GM18499 (cell line): Measurements from ENCODE around the gene SEMA5B.

Experiments
- ATAC-seq: cut with Tn5 transposase; IDR thresholded peaks from one replicate; pipeline ENCODE4 v1.9.1; 2021; ENCODE audit warnings: moderate number of reproducible peaks; ENCODE audit not compliant: insufficient read depth, unreplicated experiment

Gene SEMA5B

DNA sequence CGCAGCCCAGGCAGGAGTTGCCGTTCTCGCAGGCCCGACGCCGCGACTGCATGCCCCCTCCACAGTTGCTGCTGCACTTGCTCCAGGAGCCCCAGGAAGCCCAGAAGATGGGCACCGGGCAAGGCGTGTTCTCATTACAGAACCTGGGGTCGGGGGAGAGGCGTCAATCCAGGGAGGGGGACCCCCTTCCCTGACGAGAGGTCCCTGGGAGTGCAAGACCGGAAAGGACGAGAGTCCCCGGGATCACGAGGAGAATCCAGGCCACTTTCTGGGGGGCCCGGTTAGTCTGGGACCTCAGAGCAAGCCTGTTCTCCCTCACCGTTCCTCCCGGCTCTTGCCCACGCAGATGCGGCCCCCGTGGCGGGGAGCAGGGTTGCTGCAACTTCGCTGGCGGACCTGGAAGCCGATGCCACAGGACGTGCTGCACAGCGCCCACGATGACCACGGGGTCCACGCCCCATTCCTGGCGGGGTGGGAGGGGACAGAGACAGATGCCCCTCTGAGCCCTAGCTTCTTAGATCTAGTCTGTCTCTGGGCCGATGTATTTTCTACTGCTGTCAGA, 113.9 kb downstream of the SEMA5B start:
- ATAC-seq, result no peak

DNA sequence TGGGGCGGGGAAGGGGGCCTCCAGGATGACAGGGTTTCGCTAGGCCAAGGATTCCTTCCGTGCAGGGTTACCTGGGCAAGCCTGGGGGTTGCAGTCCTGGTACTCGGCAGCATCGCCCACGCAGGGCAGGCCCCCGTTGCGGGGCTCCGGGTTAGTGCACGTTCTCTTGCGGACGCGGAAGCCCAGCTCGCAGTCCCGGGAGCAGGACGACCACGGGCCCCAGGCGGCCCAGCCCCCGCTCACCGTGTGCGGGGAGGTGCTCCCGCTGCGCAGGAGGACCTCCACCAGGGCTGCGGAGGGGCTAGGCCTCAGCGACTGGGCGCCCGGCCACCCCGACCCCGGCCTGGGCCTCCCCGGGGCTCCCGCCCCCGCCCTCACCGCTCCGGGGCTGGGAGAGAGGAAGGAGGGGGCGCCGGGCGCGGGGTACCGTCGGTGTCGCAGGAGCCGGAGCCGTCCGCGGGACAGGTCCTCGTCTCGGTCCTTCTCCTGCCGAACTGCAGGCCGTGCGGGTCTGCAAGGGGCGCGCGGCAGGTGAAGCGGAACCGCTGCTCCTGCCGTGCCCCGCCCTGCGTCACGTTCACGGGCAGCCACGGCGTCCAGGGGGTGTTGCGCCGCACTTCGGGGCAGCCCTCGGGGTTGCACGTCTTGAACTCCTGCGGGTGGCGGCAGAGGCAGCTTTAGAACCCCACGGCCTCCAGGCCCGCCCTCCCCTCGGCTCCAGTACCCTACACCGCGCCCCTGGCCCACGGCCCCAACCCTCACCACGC, 114.6 kb downstream of the SEMA5B start:
- ATAC-seq, result no peak

DNA sequence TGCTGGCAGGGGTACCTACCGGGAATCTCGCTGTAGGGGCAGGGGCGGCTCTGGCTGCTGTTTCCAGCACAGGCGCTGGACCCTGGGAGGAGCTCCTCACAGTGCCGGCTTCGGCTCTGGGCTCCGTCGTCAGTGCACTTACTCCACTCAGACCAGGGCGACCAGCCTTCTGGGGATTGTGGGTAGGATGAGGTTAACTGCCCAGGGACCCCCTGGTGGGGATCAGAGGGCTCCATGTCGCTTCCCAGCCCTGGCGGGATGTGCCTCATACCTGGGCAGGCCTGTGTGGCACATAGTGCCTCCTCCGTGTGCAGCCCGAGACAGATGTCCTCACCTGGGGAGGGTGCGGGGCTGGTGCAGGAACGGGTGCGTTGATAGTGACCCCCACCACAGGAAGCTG, 115.7 kb downstream of the SEMA5B start:
- no peak for ATAC-seq

DNA sequence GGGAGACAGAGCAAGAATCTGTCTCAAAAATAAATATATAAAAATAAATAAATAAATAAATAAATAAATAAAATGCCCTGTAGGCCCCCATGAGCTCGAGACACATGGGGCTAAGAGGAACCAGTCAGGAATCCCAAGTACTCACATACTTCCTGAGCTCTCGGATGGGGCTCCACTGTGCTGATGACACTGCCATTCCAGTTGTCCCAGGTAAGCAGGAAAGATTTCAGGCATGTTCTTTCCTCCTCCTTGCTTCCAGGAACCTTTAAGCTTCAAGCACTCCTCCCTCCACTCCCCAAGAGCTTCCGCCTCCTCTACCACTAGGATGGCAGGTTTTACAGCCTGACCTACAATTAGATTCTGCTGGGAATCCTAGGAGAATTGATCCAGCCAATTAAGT, 119.3 kb downstream of the SEMA5B start:
- ATAC-seq, result no peak

DNA sequence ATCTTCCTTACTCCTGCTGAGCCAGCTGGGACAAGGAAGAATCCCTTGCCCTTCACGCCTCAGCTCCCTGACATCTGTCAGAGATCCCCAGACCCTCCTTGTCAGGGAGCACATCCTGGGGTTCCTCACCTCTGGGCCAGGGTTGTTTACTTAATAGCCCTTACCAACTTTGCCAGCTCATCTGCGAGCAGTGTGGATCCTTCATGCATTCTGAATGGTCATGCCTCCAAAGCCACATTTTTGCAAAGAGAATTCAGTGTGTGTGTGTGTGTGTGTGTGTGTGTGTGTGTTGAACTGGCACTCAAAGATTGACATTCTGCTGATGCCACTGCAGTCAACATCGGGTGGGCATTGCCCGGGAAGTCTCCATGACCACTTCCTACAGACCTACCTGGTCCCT, 120.1 kb downstream of the SEMA5B start:
- no peak for ATAC-seq

DNA sequence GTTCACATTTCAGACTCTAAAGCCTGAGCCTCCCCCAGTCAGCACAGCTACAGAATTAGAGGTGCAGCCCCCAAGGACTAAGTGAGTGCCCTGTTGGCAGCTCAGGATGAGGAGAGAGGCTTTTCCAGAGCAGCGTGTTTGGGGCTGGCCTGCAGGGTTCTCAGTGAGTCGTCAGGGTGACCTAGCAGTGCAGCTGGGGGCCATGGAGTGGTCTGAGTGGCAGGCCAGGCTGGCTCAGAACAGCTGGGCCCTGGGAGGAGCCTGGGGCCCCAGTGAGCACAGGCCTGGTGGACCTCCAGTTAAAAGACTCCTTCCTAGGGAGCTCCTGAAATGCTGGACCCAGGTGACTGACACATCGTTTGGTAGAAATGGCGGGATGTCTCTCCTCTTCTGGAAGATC, 124.4 kb downstream of the SEMA5B start:
- ATAC-seq, result no peak

DNA sequence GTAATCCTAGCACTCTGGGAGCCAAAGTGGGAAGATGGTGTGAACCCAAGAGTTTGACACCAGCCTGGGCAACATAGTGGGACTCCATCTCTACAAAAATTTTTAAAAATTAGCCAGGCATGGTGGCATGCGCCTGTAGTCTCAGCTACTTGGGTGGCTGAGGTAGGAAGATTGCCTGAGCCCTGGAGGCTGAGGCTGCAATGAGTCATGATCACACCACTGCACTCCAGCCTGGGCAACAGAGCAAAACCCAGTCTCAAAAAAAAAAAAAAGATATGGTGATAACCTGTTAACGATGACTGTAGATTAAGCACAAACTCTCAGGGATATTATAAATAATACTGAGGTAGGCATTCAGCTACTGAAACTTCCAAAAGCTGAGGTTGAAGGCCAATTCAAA, 125.2 kb downstream of the SEMA5B start:
- ATAC-seq, result no peak

DNA sequence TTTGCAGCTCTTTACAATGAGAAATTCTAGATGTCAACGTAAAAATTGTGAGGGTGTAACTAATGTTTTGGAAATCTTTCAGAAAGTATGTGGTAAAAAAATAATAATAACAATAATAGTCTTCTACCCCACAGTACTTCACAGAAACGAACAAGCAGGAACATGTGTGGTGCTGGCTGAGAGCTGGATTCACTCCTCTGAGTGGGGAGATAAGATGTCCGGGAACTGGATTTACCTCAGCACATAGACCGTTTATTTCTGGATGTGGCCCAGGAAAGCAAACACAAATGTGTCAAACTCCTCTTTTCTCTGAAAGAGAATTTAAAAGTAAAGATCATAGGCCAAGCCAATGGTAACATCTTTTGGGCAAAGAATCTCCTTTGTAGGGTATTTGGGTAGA, 129.3 kb downstream of the SEMA5B start:
- no peak for ATAC-seq

DNA sequence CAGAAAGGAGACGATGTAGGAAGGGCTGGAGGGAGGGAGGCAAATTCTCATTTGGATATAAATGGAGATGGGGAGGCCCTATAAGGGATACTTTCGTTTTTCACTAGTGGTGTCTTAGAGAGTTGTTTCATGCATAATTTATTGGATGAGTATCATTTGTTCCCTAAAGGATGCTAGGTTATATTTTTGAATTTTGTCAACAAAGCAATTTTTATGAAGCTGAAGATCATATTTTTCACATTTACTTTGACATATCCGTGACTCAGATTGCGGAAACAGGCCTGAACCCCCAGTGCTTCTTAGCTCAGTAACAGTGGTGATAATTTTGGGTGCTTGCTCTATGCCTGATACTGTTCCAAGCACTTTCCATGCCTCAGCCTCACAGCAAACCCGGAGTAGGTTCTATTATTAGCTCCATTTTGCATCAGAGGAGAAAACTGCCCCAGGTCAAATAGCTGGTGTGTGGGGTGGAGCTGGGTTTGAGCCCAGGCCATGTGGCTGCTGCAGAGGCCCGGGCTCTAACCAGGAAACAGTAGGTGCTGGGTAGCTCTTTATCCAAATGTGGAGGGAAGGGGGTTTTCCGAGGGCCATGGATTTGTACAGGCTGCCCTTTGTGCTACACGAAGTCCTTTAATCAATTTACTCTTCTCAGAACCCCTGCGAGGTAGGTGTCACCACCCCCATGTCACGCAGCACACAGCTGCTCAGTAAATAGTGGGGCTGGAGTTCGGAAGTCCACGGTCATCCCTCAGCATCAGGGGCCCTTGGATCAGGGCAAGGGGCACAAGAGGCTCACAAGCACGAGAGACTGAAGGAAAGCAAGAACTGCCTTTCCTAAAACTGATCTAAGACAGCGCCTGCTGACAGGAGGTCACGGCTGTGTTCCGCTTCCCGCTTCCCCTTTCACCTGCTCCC, 133.6 kb downstream of the SEMA5B start:
- no peak for ATAC-seq

DNA sequence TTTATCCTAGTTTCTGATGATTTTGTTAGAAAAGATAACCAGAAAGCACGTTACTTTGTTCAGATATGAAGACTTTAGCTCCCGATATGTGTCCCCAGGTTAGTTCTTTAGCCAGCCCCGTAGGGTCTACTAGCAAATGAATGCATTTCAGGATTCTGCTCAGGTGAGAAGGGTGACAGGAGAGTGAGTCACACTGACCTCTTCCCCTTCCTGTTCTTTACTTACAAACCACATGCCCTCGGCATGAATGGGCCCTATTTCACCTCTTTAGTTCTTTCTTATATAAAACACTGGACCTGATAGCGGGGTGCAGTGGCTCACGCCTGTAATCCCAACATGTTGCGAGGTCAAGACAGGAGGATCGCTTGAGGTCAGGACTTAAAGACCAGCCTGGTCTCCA, 134.3 kb downstream of the SEMA5B start:
- no peak for ATAC-seq

DNA sequence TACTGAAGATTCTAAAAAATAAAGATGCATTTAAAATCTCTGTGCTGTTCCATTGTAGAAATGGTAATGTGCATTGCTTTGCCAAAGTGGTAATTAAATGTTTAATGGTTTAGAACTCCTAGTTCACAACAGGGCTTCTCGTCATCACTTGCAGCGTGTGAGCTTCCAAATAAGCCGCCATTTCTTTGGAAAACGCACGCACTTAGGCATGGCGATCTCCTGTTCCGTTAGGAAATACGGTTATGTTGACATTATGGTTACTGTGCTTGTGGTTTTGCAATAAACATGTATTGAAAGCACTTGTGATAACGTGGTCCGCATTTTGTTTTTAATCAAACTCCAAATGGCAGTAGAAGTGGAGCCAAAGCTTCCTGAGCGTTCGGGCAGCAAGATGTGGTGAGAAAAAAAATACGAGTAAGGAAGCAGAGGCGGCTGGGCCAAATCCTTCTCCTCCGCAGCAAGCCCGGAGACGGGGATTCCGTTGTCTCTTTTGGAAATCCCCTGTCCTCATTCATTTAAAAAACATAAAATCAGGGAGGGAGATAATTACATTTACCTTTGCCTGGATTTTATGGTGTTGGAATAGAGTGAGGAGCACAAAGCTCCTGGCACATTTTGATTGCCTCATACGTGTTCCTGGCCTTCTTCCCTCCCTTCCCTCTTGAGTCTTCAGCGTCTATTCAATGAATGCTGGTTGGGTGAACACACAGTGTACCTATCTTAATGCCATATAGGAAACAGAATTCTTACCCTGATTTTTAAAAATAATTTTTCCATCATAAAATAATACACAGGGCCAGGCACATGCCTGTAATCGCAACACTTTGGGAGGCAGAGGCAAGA, 135.2 kb downstream of the SEMA5B start:
- no peak for ATAC-seq

DNA sequence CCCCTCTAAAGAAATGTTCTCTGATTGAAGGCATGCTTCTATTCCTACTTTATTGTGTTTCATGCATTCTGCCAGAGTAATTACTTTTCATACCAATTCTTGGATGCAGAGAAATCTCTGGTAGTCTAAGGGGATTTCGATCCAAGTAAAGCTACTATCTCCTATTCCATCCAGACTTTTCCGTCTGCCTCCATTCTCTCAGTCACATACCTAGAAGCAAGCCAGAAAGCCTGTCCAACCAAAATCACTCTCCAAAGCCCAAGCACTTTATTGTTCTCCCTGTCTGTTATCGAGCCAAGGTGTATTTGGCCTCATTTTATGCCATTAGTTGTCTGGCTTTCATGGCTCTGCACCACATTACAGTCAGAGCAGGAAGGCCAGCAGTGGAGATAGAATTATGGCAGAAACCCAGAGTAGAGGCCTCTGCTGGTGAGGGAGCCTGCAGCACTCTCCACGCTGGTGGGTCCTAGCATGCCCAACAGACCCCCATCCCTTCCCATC, 136.8 kb downstream of the SEMA5B start:
- no peak for ATAC-seq

DNA sequence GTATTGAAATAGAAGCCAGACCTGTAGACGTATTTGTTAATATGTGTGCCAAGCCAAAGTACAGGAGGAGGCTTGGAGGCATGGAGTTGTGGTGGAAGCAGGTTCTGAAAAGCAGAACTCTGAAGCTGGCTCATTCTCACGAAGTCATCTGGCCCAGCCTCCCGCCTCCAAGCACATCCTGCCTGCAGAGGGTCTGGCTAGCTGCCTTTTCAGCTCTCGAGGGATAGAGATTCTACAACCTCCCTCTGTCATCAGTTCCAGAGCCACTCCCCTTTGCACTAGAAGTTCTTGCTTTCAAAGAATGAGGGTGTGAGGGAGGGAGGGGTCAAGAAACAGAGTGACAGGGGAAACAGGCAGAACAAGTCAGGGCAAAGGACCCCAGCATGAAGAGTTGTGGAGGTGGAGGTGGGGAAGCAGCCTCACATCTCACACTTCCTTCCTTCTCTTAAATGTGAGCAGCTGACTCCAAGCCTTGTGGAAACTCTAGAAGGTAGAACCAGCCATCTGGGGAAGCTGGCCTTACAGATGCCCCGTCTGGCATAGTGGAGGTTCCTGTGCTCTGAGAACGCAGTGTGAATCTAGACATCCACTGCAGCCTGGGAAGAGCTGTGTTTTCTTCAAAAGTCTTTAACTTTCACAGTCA, 137.4 kb downstream of the SEMA5B start:
- no peak for ATAC-seq

DNA sequence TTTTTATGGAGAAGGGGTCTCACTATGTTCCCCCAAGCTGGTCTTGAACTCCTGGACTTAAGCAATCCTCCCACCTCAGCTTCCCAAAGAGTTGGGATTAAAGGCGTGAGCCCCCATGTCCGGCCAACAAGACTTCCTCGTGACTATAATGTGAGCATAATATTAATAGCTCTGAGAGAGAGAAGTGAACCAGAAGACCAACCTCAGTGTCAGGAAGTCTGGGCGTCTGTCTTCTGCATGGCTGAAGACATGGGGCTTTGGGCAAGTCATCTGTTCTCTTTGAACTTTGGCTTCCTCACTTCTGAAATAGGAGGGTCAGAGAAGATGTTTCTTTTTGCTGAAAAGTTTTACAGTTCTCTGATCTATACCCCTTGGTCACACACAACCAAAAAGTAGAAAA, 140.6 kb downstream of the SEMA5B start:
- ATAC-seq, result no peak

DNA sequence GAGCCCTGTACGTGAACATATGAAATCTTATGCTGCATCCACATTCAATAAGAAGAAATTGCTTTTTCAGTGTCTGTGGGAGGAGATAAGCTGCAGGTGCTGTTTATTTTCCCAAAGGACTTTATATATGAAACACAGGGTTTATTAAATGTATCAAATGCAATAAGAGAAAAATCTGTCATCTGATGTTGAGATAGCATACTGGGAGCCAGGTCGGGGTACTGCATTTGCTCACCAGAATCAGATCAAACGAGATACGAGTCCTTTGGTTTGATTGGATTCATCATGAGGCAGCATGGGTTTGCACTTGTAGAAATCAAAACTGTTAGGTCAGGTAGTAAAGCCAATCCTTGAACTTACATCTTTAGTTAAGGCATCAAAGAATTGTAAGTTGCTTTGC, 141.3 kb downstream of the SEMA5B start:
- ATAC-seq, result no peak

DNA sequence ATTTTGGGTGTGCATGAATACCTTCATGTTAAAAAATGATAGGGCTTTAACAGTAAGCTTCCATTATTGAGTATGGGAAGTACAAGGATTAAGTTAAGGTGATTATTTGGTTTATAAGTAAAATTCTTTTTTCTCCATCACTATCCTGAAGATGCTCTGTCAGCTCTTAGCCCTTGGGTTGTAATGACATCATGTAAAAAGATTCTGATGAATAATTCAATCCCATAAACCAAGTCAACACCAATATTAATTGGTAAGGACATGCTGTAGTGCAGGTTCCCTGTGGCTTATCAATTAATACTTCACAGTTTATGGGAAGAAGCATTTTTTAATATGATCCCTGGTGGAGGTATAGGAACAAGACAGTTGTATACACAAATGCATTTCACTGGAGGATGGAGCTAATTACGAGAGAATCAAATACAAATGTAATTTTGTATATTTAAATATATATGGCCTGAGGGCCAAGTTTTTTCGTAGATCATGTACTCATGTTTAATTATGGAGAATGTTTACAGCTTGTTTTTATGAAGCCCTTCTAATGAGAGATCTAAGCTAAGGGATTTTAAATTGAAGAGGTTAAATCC, 145.1 kb downstream of the SEMA5B start:
- ATAC-seq, result no peak

DNA sequence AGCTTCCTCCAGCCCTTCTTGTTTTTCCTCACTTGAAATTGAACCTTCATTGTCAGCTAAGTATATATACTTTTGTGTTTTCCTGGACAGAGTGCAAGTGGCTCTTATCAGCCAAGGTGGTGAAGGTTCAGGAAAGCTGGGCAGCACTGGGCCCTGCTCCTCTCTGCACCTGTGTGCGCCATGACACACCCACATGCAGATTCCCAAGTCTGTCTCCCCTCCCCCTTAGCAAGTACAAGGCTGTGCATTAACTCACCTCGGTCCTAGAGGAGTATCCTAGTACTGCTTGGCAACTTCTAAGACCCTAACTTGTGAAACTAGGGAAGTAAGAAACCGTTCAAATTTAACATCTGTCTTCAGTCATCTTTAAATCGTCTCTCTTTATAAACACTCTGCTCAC, 146.9 kb downstream of the SEMA5B start:
- no peak for ATAC-seq

DNA sequence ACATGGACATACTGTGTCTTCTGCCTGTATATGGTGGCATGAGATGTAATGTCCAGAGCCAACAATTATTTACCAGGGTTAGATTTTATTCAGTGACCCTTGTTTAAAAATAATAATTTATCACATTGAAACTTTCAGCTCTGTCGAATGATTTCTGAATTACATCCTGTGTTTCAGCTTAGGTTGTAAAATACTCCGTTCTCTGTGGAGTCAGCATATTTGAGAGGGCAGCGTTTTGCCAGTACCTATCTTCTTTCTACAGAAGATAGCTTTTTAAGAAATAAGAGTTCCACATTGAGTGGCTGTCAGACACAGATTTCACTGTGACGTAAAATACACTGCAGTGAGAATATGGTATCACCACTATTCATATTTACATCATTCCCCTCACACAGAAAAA, 147.4 kb downstream of the SEMA5B start:
- no peak for ATAC-seq

DNA sequence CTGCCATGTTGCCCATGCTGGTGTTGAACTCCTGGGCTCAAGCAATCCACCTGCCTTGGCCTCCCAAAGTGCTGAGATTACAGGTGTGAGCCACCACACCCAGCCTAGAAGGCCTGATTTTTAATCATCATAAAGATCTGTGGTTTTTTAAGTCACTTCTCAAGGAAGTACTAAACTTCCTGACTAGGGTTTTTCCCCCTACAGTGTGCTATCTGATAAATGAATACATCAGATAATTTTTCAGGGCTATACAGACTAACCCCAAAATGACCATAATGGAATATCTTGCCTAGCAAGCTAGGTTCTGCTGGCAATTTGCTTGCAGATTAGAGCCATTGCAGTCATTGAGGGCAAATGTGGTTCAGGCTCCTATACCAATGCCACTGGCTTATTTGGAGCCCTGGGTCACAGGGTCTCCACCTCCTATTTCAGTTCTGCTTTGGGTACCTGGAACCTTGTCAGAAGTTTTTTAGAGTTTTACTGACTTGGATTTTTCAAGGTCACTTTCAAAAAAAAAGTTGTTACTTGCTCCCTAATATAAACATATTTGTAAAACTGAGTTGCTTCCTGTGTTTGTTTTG, 151.9 kb downstream of the SEMA5B start:
- no peak for ATAC-seq
